T-helper 9 cell (primary cell): Measurements from ENCODE around the gene SPRED2.

Experiments used
- DNase-seq: peaks from one replicate; pipeline ENCODE4 v3.0.0-alpha.2; 2020
- total RNA-seq, 2 donors: gene quantifications; one replicate each; lab custom pipeline; 2026; lab: John Stamatoyannopoulos, UW

SPRED2 gene
- 2.2 to 5.3 reads per million in 2 donors for total RNA-seq

GRCh38 chr2:65432227-65433190 is at the start of gene SPRED2:
TSS of gene SPRED2 (minus strand) at chr2:65432599. CDS start at chr2:65431987, 612 bp downstream.
- peak; percentile 62 for DNase-seq

- DNase-seq, result no peak
Measured at GRCh38 chr2:65481961-65482360, 49.6 kb upstream of the SPRED2 start.

- no peak for DNase-seq
Measured at GRCh38 chr2:65479524-65479923, 47.1 kb upstream of the SPRED2 start.

GRCh38 chr2:65478498-65479135 is 46.2 kb upstream of the SPRED2 start:
- no peak for DNase-seq

- no peak for DNase-seq
Measured at GRCh38 chr2:65477590-65477989, 45.2 kb upstream of the SPRED2 start.

DNA sequence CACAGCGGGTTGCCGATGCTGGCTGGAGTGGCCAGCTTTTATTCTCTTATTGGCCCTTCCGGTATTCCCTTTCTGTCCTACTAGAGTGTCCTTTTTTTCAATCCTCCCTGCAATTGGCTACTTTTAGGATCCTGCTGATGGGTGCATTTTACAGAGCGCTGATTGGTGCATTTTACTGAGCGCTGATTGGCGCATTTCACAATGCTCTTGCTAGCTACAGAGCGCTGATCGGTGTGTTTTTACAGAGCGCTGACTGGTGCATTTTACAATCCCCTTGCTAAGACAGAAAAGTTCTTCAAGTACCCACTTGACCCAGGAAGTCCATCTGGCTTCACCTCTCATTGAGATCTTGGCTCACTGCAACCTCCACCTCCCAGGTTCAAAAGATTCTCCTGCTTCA is 44.4 kb upstream of the SPRED2 start:
- no peak for DNase-seq

DNA sequence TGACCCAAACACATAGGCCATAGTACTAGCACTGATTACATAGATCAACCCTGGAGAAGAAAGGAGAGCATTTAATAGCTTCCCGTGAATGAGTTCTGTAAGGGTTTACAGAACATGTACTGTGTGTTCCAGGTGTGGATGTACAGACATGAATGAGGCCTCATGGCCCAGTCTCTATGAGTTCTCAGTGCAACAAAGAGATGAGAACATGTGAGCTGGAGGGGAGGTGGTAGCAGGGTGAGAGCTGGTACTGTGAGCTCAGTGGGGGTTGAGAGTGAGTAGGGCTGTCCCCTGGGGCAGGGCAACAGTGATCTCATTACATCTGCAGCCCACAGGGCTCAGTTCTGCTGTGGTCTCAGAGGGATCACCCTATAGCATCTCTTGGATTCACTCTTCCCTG is 42.6 kb upstream of the SPRED2 start:
- DNase-seq, result no peak

DNA sequence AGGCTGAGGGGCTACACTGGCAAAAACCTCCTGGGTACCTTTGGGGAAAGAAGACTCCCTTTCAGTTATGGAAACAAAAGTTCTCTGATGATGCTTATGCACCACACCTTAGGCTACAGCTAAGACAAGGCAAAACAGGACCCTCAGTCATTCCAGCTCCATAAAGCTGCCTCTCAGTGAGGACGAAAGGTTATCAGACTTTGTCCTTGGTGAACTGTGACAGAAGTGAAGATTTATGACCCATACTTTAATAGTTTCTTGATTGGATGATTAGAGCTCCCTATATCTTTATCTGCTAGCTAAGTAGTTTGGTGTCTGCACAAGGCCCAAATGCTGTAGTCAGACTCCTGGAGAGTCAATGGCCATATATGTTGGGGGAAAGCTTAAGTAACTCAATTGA is 40.6 kb upstream of the SPRED2 start:
- DNase-seq, result no peak

DNA sequence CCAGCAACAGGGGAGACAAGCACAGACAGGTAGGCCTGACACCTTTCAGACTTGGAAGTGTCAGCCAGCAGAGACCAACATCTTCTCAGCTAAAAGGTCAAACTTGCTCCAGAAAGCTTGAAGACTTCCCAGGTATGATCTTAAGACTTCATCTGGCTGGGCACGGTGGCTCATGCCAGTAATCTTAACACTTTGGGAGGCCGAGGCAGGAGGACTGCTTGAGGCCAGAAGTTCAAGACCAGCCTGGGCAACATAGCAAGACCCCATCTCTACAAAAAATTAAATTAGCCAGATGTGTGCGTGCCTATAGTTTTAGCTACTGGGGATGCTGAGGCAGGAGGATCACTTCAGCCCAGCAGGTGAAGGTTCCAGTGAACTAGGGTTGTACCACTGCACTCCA is 39.0 kb upstream of the SPRED2 start:
- no peak for DNase-seq

GRCh38 chr2:65466551-65466950 is 34.2 kb upstream of the SPRED2 start:
- no peak for DNase-seq

- DNase-seq, result no peak
Measured at GRCh38 chr2:65465857-65466256, 33.5 kb upstream of the SPRED2 start.

DNA sequence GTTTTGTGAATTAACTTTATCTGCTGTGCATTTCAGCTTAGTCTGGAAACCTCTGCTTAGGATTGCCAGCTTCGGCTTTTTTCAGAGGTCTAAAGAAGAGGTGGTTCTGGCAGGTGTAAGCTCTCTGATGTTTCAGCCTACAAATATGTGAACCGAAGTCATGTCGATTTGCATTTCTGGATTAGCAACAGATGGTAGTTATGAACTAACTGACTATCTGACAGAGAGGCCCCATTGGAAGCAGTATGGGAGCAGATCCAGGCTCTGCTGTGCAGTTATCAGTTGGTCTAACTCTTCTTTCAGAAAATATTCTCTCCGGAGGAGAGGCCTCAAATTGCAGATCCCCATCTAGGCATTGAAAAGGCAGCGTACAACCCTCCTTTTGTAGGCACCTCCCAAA is 32.7 kb upstream of the SPRED2 start:
- no peak for DNase-seq

GRCh38 chr2:65464604-65465003 is 32.2 kb upstream of the SPRED2 start:
- no peak for DNase-seq

DNA sequence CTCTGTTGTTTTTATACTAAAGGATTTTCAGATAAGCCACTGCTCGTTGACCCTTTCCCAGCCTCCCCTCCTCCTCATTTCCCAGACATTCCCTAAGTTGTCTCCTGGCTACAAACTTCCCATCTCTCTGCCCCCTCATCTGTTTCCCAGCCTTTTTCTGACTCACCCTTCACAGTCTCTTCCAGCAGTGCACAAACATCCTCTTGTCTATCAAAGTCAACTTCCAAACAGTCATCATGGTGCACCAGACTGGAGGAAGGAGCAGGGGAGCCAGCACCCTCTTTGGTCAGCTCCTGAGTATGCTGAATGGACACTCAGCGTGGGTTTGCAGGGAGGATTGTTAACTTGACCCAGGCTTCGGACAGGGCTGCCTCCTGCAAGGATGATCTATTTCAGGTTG is 26.6 kb upstream of the SPRED2 start:
- no peak for DNase-seq

GRCh38 chr2:65456886-65457285 is 24.5 kb upstream of the SPRED2 start:
- no peak for DNase-seq

GRCh38 chr2:65456064-65456463 is 23.7 kb upstream of the SPRED2 start:
- DNase-seq, result no peak

GRCh38 chr2:65453916-65454315 is 21.5 kb upstream of the SPRED2 start:
- no peak for DNase-seq

DNA sequence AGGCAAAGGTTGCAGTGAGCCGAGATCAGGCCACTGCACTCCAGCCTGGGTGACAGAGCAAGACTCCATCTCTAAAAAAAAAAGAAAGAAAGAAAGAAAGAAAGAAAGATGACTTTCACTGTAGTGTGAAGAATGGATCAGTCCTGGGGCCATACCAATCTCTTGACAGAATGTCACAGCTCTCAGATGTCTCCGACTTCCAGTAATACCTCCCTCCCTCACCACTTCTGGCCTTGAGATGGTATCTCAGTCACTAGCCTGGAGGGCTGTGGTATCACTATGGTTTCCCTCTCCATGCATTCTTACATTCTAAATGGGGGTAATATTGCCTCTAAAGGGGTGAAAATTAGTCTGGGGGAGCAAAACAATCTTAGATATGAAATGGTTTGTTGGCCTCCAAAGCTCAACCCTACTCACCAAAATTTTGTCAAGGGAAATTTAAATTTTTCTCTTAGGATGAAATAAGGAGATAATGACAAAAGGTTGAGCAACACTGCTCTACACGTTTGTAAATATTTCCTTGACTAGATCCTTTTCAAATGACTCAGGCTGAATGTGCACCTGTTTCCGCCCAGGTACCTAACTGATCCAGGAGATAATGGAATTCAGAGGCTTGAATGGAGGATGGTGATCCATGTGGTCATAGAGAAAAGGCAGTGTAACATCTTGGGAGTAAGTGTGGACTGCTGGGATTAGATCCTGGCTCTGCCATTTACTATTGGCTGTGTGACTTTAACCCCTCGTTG is 19.9 kb upstream of the SPRED2 start:
- DNase-seq, result no peak

DNA sequence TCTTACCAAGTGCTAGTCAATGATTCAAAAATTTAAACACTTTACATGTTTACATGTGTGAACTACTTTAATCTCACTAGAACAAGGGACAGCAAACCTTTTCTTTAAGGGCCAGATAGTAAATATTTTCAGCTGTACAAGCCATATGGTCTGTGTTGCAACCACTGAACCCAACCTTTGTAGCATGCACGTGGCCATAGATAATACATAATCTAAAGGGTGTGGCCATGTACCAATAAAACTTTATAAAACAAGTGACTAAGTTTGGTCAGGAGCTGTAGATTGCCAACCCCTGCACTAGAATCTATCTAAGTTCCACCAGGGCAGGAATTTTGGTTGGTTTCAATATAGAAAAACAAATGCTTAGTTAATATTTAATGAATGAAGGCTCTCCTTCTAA is 18.4 kb upstream of the SPRED2 start:
- DNase-seq, result no peak

DNA sequence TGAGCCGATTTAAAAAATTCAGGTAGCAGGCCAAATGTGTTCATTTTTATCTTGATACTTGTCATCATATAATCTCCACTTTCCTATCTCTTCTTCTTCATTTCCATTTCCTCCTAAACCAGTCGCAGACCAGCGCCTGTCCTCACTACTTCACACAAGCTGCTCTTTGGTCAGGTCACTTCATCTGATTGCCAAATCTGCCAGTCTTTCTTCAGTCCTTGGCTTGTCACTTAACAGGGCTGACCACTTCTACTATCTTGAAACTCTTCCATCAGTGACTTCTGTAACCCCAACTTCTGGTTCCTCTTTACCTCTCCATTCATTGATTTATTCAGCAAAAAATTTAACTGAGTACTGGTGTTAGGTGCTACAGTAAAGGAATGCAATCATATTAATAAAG is 18.0 kb upstream of the SPRED2 start:
- no peak for DNase-seq

DNA sequence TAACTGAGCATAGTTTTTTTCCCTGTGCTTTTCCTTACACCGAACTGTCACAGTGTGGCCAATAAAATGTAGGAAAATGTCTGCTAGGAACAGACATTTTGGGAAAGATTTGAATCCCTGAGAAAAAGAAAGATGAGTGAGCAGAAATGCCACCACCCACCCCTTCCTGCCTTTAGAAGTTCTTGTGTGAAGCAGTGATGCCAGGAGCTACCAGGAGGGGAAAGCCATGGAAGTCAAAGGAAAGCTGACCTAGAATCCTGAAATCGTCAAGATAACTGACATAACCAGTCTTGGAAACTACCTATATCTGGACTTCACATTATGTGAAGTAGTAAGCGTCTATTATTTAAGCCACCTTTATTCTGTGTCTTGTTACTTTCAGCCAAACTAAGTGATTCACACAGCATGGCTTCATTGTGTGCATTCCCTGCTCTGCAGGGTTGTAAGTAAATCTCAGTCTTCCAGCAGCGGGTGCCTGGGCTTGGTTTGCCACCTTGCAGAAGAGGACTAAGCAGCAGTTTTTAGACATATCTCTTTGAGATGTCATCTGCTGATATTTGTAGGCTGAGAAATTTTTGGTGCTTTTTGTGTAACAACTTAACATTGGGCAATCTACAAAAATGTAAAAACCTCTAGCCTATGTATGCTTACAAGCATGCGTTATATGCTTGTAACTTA is 11.2 kb upstream of the SPRED2 start:
- DNase-seq, result no peak

- DNase-seq, result no peak
Measured at GRCh38 chr2:65442420-65443020, 10.1 kb upstream of the SPRED2 start.
